COLO829 (cell line): ENCODE results near the gene LRTM2.

Experiments used
- DNase-seq: peaks from one replicate; pipeline ENCODE4 v3.0.0; 2012; ENCODE audit warnings: low spot score

LRTM2 gene

GRCh38 chr12:1829306-1829900 lies 9.0 kb downstream of the LRTM2 start:
- DNase-seq = no peak

- no peak for DNase-seq
These were observed 10.1 kb downstream of the LRTM2 start for GRCh38 chr12:1830401-1830845.

- peak; percentile 42 for DNase-seq
These were observed 10.9 kb downstream of the LRTM2 start for GRCh38 chr12:1830981-1831963.

- no peak for DNase-seq
These were observed 12.6 kb downstream of the LRTM2 start for GRCh38 chr12:1832801-1833595.

- no peak for DNase-seq
These were observed 13.2 kb downstream of the LRTM2 start for GRCh38 chr12:1833596-1834028.

- no peak for DNase-seq
These were observed 14.0 kb downstream of the LRTM2 start for GRCh38 chr12:1834186-1834925.

GRCh38 chr12:1835211-1836131 lies 15.1 kb downstream of the LRTM2 start:
- DNase-seq = no peak

GRCh38 chr12:1836241-1836803 lies 16.0 kb downstream of the LRTM2 start:
- DNase-seq = no peak

- DNase-seq = no peak
These were observed 16.6 kb downstream of the LRTM2 start for GRCh38 chr12:1836854-1837421.

GRCh38 chr12:1837541-1838204 lies 17.3 kb downstream of the LRTM2 start:
- no peak for DNase-seq

- no peak for DNase-seq
These were observed 18.0 kb downstream of the LRTM2 start for GRCh38 chr12:1838205-1838993.

GRCh38 chr12:1838994-1839365 lies 18.6 kb downstream of the LRTM2 start:
- no peak for DNase-seq

GRCh38 chr12:1839464-1839863 lies 19.1 kb downstream of the LRTM2 start:
- DNase-seq = no peak

GRCh38 chr12:1839956-1840951 lies 19.9 kb downstream of the LRTM2 start:
- DNase-seq = no peak

GRCh38 chr12:1840981-1841425 lies 20.6 kb downstream of the LRTM2 start:
- DNase-seq = no peak

- no peak for DNase-seq
These were observed 21.3 kb downstream of the LRTM2 start for GRCh38 chr12:1841586-1842182.
